Keratinocyte (primary cell): ENCODE data around the gene KCNK16. TPM values are rescaled to one million over a fixed set of nuclear protein-coding genes. Genes with fewer than 3 reads are reported as not detected.

Experiments
- DNase-seq: peaks from one replicate; pipeline ENCODE4 v3.0.0-alpha.2; 2011; ENCODE audit warnings: low read depth, missing footprints, low spot score
- FAIRE-seq: peaks from 2 replicates; lab custom pipeline; 2011; peaks lifted over from hg19 to GRCh38; lab: Jason Lieb, UNC
- H2AFZ ChIP-seq: 2 replicates; pipeline ENCODE4 v1.6.0; 2012; ENCODE audit warnings: low read length, control low read depth, inconsistent platforms; ENCODE audit not compliant: control insufficient read depth
- H3K27ac ChIP-seq: 2 replicates; pipeline ENCODE4 v1.5.1; 2011; ENCODE audit warnings: low read length; ENCODE audit not compliant: control insufficient read depth, insufficient read depth
- H3K27me3 ChIP-seq: 3 replicates; pipeline ENCODE4 v1.6.0; 2011; ENCODE audit warnings: low read length; ENCODE audit not compliant: control insufficient read depth, insufficient read depth; ENCODE audit errors: extremely low read depth
- H3K36me3 ChIP-seq, 2 experiments: 2 replicates in 1 of 2; 3 replicates in 1 of 2; pipeline ENCODE4 v1.5.1; 2011; ENCODE audit warnings: low read length in 2 of 2, mild to moderate bottlenecking in 1 of 2; ENCODE audit not compliant: control insufficient read depth in 2 of 2, insufficient read depth in 2 of 2; ENCODE audit errors: extremely low read depth in 1 of 2
- H3K4me1 ChIP-seq: 3 replicates; pipeline ENCODE4 v1.5.1; 2011; ENCODE audit warnings: low read length; ENCODE audit not compliant: control insufficient read depth, insufficient read depth; ENCODE audit errors: extremely low read depth
- H3K4me2 ChIP-seq: 3 replicates; pipeline ENCODE4 v1.6.0; 2011; ENCODE audit warnings: low read depth, low read length; ENCODE audit not compliant: control insufficient read depth, insufficient read depth; ENCODE audit errors: extremely low read depth
- H3K4me3 ChIP-seq, 3 experiments: fragments of 200-600 bp in 1 of 3; sonication (generic) in 1 of 3; 2 replicates in 2 of 3; 3 replicates in 1 of 3; pipeline ENCODE4 v1.5.1; 2011 to 2016; ENCODE audit warnings: low read length in 3 of 3, mild to moderate bottlenecking in 3 of 3, control low read depth in 2 of 3, inconsistent platforms in 1 of 3, low read depth in 1 of 3, mixed read lengths in 1 of 3, mixed run types in 1 of 3, moderate library complexity in 1 of 3; ENCODE audit not compliant: control insufficient read depth in 2 of 3, insufficient read depth in 2 of 3; ENCODE audit errors: extremely low read depth in 1 of 3
- H3K79me2 ChIP-seq: 2 replicates; pipeline ENCODE4 v1.6.0; 2012; ENCODE audit warnings: low read length; ENCODE audit not compliant: control insufficient read depth, insufficient read depth
- H3K9ac ChIP-seq: 3 replicates; pipeline ENCODE4 v1.6.0; 2011; ENCODE audit warnings: low read length; ENCODE audit not compliant: control insufficient read depth, insufficient read depth; ENCODE audit errors: extremely low read depth
- H3K9me1 ChIP-seq: 3 replicates; pipeline ENCODE4 v1.6.0; 2011; ENCODE audit warnings: low read length; ENCODE audit not compliant: control insufficient read depth, insufficient read depth; ENCODE audit errors: extremely low read depth
- H3K9me3 ChIP-seq: 2 replicates; pipeline ENCODE4 v1.5.1; 2012; ENCODE audit warnings: low read depth, low read length; ENCODE audit not compliant: control insufficient read depth
- H4K20me1 ChIP-seq: 3 replicates; pipeline ENCODE4 v1.6.0; 2011; ENCODE audit warnings: low read length; ENCODE audit not compliant: control insufficient read depth, insufficient read depth; ENCODE audit errors: extremely low read depth
- EZH2 ChIP-seq: IDR thresholded peaks from one replicate; pipeline ENCODE4 v1.6.1; 2012; ENCODE audit warnings: inconsistent platforms, mild to moderate bottlenecking, low read length, moderate library complexity
- dilution Hi-C: fragments of 300-500 bp; cut with MboI; formaldehyde crosslinking; loops from one replicate; pipeline ENCODE4 v1.7.0; 2020; ENCODE audit warnings: low sequenced_read_pairs; ENCODE audit not compliant: extremely low pct_ligation_motif_present
- polyA plus RNA-seq, 5 experiments: library from polyadenylated mRNA; depleted of rRNA in 3 of 5; stranded (reverse) in 3 of 5; stranded (forward) in 1 of 5; unstranded in 1 of 5; fragments of >200 nt; gene quantifications; 1 replicate in 1 of 5; 2 replicates in 3 of 5; 3 replicates in 1 of 5; pipeline versions ENCODE4 v1.2.1 to v1.2.3, GENCODE V29; 2011 to 2012; ENCODE audit warnings: missing spikeins in 2 of 5, low read depth in 1 of 5, low replicate concordance in 1 of 5
- TF ChIP-seq, protein P1 (sequence below), 3 experiments: IDR thresholded peaks in 1 of 3; conservative IDR thresholded peaks in 1 of 3; optimal IDR thresholded peaks in 1 of 3; 2 replicates in 2 of 3; 3 replicates in 1 of 3; pipeline versions ENCODE3 to v1.5.1; 2011; ENCODE audit warnings: low read length in 3 of 3, mild to moderate bottlenecking in 3 of 3, moderate library complexity in 2 of 3, control low read depth in 1 of 3, inconsistent platforms in 1 of 3; ENCODE audit not compliant: insufficient read depth in 2 of 3; ENCODE audit errors: extremely low read depth in 1 of 3

Gene KCNK16
- polyA plus RNA-seq, 1 donor (not counting 4 experiments of a cell fraction or from before 2014, with no cell fraction given): not detected

DNA sequence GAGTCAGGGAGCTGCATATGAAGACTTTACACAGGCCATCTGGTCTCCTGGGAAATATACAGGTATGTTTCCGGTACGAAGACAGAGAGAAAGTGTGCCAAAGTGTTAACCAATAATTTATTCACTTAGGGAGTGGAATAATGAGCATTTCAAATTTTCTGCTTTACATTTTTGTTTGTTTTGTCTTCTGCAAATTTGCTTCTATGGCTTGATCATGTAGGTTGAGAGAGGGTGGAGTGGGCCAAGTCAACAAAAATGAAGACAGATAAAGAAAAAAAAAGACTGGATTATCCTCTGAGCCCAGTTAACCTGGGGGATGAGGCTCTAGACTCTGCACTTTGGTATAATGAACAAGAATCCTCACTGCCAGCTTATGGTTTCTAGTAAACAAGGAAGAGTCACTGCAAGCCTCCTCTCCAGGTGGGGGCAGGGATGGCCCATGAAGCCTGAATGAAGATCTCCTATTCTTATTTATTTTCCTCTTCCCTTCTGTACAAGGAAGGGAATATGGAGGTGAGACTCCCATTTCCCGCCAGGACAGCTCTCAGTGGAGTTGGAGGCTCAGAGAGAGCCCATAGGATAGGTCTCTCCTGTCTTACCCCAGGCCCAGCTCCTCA lies 46.0 kb downstream of the KCNK16 start:
- FAIRE-seq (no peak), DNase-seq (no peak)
- no peaks in the 10 kb centered on the region for H3K9me1 ChIP-seq
- H3K4me3 ChIP-seq: no peak overlapping the region
- no peaks in the 10 kb centered on the region for H3K9me3 ChIP-seq
- no peak overlapping the region for H3K27ac ChIP-seq
- TF ChIP-seq, protein P1, sequence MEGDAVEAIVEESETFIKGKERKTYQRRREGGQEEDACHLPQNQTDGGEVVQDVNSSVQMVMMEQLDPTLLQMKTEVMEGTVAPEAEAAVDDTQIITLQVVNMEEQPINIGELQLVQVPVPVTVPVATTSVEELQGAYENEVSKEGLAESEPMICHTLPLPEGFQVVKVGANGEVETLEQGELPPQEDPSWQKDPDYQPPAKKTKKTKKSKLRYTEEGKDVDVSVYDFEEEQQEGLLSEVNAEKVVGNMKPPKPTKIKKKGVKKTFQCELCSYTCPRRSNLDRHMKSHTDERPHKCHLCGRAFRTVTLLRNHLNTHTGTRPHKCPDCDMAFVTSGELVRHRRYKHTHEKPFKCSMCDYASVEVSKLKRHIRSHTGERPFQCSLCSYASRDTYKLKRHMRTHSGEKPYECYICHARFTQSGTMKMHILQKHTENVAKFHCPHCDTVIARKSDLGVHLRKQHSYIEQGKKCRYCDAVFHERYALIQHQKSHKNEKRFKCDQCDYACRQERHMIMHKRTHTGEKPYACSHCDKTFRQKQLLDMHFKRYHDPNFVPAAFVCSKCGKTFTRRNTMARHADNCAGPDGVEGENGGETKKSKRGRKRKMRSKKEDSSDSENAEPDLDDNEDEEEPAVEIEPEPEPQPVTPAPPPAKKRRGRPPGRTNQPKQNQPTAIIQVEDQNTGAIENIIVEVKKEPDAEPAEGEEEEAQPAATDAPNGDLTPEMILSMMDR (optimal IDR thresholded peaks at IDR 0.05 in 1 of 3, IDR thresholded peaks at IDR 0.05 in 1 of 3, conservative IDR thresholded peaks at IDR 0.05 in 1 of 3; ENCODE audit: extremely low read depth in 1 of 3, insufficient read depth in 2 of 3, low read length in 3 of 3): no peak
- no peak for TF ChIP-seq EZH2
- H3K4me2 ChIP-seq: no peak overlapping the region
- dilution Hi-C loops: no loop called here
- no peaks in the 10 kb centered on the region for H3K27me3 ChIP-seq
- no peaks in the 10 kb centered on the region for H3K36me3 ChIP-seq
- no peaks in the 10 kb centered on the region for H4K20me1 ChIP-seq
- H3K9ac ChIP-seq: no peak overlapping the region
- H3K4me1 ChIP-seq: no peaks in the 10 kb centered on the region
- no peaks in the 10 kb centered on the region for H3K79me2 ChIP-seq
- H2AFZ ChIP-seq: no peak overlapping the region

DNA sequence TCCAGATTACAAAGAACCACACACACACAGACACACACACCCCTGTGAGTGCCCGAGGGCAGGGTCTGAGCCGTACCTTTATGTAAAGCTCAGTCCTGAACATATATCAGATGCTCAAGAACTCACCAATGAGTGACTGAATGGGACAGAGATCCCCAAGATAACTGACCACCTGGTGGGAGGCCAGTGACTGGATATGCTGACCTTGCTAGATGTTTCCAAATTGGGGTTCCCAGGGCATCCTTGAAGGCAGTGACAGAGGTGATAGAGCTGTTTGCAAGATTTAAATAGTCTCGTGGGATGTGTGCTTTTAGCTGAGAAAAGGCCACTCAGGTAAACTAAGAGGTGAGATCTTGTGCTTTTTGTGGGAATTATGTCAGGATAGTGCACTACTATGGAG lies 47.6 kb downstream of the KCNK16 start:
- no peak for TF ChIP-seq EZH2
- TF ChIP-seq, protein P1 (optimal IDR thresholded peaks at IDR 0.05 in 1 of 3, IDR thresholded peaks at IDR 0.05 in 1 of 3, conservative IDR thresholded peaks at IDR 0.05 in 1 of 3; ENCODE audit: extremely low read depth in 1 of 3, insufficient read depth in 2 of 3, low read length in 3 of 3): no peak
- H2AFZ ChIP-seq: no peak overlapping the region
- no peak overlapping the region for H3K4me2 ChIP-seq
- H3K4me3 ChIP-seq: no peak overlapping the region
- H3K36me3 ChIP-seq: no peaks in the 10 kb centered on the region
- H3K27me3 ChIP-seq: no peaks in the 10 kb centered on the region
- H3K9ac ChIP-seq: no peak overlapping the region
- H4K20me1 ChIP-seq: no peaks in the 10 kb centered on the region
- no peaks in the 10 kb centered on the region for H3K9me1 ChIP-seq
- DNase-seq: no peak
- dilution Hi-C loops: no loop called here
- no peaks in the 10 kb centered on the region for H3K9me3 ChIP-seq
- no peaks in the 10 kb centered on the region for H3K4me1 ChIP-seq
- FAIRE-seq: no peak
- H3K27ac ChIP-seq: no peak overlapping the region
- no peaks in the 10 kb centered on the region for H3K79me2 ChIP-seq
